Ovary (tissue), 9 donors: ENCODE results near the gene TBC1D8. TPM values are rescaled to one million over a fixed set of nuclear protein-coding genes. Genes with fewer than 3 reads are reported as not detected.

ENCODE experiments used
- DNase-seq, 5 donors: peaks; one replicate each; pipeline ENCODE4 v3.0.0-alpha.2; 2019 to 2020
- H3K27ac ChIP-seq, 2 donors: fragments of 200-600 bp; one replicate each; pipeline versions ENCODE4 v1.5.1 to v1.8.0; 2019 to 2022
- H3K27me3 ChIP-seq: fragments of 200-600 bp; one replicate; pipeline ENCODE4 v1.8.0; 2022
- H3K36me3 ChIP-seq: fragments of 200-600 bp; sonication (generic); one replicate; pipeline ENCODE4 v1.5.1; 2019
- H3K4me1 ChIP-seq: one replicate; pipeline ENCODE4 v1.8.1; 2013; ENCODE audit warnings: mild to moderate bottlenecking, moderate library complexity; ENCODE audit not compliant: insufficient read depth
- H3K4me3 ChIP-seq: fragments of 200-600 bp; sonication (generic); one replicate; pipeline ENCODE4 v1.5.1; 2017
- H3K9me3 ChIP-seq, 2 donors: fragments of 200-600 bp in 1 of 2; sonication (generic) in 1 of 2; one replicate each; pipeline versions ENCODE4 v1.5.1 to v1.8.1; 2013 to 2019; ENCODE audit warnings: mild to moderate bottlenecking in 1 of 2, moderate library complexity in 1 of 2
- CTCF ChIP-seq, 3 donors: fragments of 450-650 bp in 2 of 3; fragments of 200-600 bp in 1 of 3; IDR thresholded peaks; one replicate each; pipeline versions ENCODE4 v1.5.1 to v1.8.0; 2016 to 2022; ENCODE audit warnings: antibody characterized with exemption in 3 of 3, mild to moderate bottlenecking in 1 of 3
- EP300 ChIP-seq: sonication (generic); formaldehyde crosslinking; IDR thresholded peaks from one replicate; pipeline ENCODE4 v1.6.1; 2017; ENCODE audit warnings: antibody characterized with exemption
- POLR2A ChIP-seq: fragments of 450-650 bp; IDR thresholded peaks from one replicate; pipeline ENCODE4 v1.6.1; 2017; ENCODE audit warnings: antibody characterized with exemption, mild to moderate bottlenecking, moderate library complexity
- WGBS, 3 donors: extraction: QIAGEN DNeasy Blood & Tissue Kit in 1 of 3; methylation state at CpG; one replicate each; pipeline versions ENCODE4 v1.1.5 to v1.1.7; 2013 to 2017; 5-methylcytosine and 5-hydroxymethylcytosine counted together
- intact Hi-C, 4 donors: fragments of 100-400 bp; cut with DNase I; formaldehyde crosslinking; loops; one replicate each; pipeline versions ENCODE4 v1.11.0 to v1.15.1; 2022 to 2023
- polyA plus RNA-seq, 2 donors: library from polyadenylated mRNA; stranded (reverse); fragments of 200-250 nt in 1 of 2; fragments of 350-450 nt in 1 of 2; fragmentation: Illumina TruSeq in 1 of 2; extraction: RNeasy Lipid Tissue Mini Kit (QIAGEN cat#74804) in 1 of 2; gene quantifications; one replicate each; pipeline ENCODE4 v1.2.3, GENCODE V29; 2013 to 2014
- total RNA-seq, 7 donors: library from RNA; depleted of rRNA in 2 of 7; stranded (reverse); fragments of >200 nt in 2 of 7; fragmentation: NEBNext Ultra II Directional in 3 of 7; extraction: Animal tissue kit (Norgen Biotek cat#: 25700) in 3 of 7; gene quantifications; one replicate each; pipeline versions ENCODE4 v1.1.0 to v1.2.4, GENCODE V29; 2016 to 2023
- donor health status: DM: no; HTN: no; CAD: no; lungs with moderate emphysema.
- donor health status: DM: no; HTN: no; CAD: no.
- donor health status: Bipolar disorder and iron deficiency.
- donor health status: DM: yes; HTN: yes; CAD: no.
- donor health status: DM: no; HTN: no; CAD: no.
- donor health status: DM: yes; HTN: yes; CAD: no.

The TBC1D8 gene
- total and polyA plus RNA-seq, 9 donors = 10.8 to 44.6 (median 15.6) TPM

- WGBS, 3 donors = 89 to 91% (median 90%) methylated on average over 5 of the region's 5 CpGs
- H3K27me3 ChIP-seq = no peaks in the 10 kb centered on the region
- H3K4me3 ChIP-seq = no peak overlapping the region
- H3K36me3 ChIP-seq = no peaks in the 10 kb centered on the region
- H3K9me3 ChIP-seq = no peaks in the 10 kb centered on the region
- no peak for DNase-seq
- TF ChIP-seq EP300 = no peak
- TF ChIP-seq CTCF (IDR thresholded peaks at IDR 0.05) = no peak
- no peak for TF ChIP-seq POLR2A
- intact Hi-C loops = no loop called here
- H3K4me1 ChIP-seq = peaks cover 2% of the 10 kb centered on the region
- H3K27ac ChIP-seq = no peak overlapping the region
These were observed 153.5 kb downstream of the TBC1D8 start for GRCh38 chr2:100997509-100998234.

GRCh38 chr2:100995309-100996075 is 155.7 kb downstream of the TBC1D8 start:
- 89 to 91% (median 90%) methylated on average over 28 of the region's 28 CpGs for WGBS, 3 donors
- Histone ChIP-seq H3K4me1 (no peaks in the 10 kb centered on the region), H3K27me3 (no peaks in the 10 kb centered on the region), H3K9me3 (no peaks in the 10 kb centered on the region), H3K27ac (no peak overlapping the region), H3K4me3 (no peak overlapping the region), H3K36me3 (no peaks in the 10 kb centered on the region)
- intact Hi-C loops = no loop called here
- TF ChIP-seq CTCF (IDR thresholded peaks at IDR 0.05) (no peak), EP300 (no peak), POLR2A (no peak)
- no peak for DNase-seq

- TF ChIP-seq POLR2A = no peak
- no peak for TF ChIP-seq CTCF (IDR thresholded peaks at IDR 0.05)
- no peak for TF ChIP-seq EP300
- Histone ChIP-seq H3K4me1 (no peaks in the 10 kb centered on the region), H3K9me3 (no peaks in the 10 kb centered on the region), H3K27me3 (no peaks in the 10 kb centered on the region), H3K27ac (no peak overlapping the region), H3K4me3 (no peak overlapping the region), H3K36me3 (no peaks in the 10 kb centered on the region)
- DNase-seq = no peak
- intact Hi-C loops = loop anchor here in 1 of 4 donors (5.0 kb wide), 1 partner anchor 391 kb away; no protein-coding TSS in a partner anchor
- 91 to 93% (median 93%) methylated on average over 17 of the region's 17 CpGs for WGBS, 3 donors
These were observed 157.9 kb downstream of the TBC1D8 start for GRCh38 chr2:100993294-100993693.

GRCh38 chr2:100992262-100992661 is 158.9 kb downstream of the TBC1D8 start:
- DNase-seq = no peak
- Histone ChIP-seq H3K4me1 (no peaks in the 10 kb centered on the region), H3K36me3 (no peaks in the 10 kb centered on the region), H3K27me3 (no peaks in the 10 kb centered on the region), H3K4me3 (no peak overlapping the region), H3K27ac (no peak overlapping the region), H3K9me3 (no peaks in the 10 kb centered on the region)
- intact Hi-C loops = loop anchor here in 1 of 4 donors (5.0 kb wide), 1 partner anchor 390 kb away; no protein-coding TSS in a partner anchor
- TF ChIP-seq CTCF (IDR thresholded peaks at IDR 0.05) (no peak), EP300 (no peak), POLR2A (no peak)
- 82 to 87% (median 87%) methylated on average over 6 of the region's 6 CpGs for WGBS, 3 donors
